NCI-H2196 treated with DMSO at 0.1 percent for 48 hours (cell line): ENCODE results near the gene BAIAP2L1.
"Not testable (repeated sequence)": the region's sequence is repeated elsewhere in the genome, so short reads cannot be mapped to it uniquely, and the experiment has no call there.

ENCODE experiments used
- DNase-seq: peaks from one replicate; lab custom pipeline; 2025; ENCODE audit not compliant: unreplicated experiment; lab: John Stamatoyannopoulos, UW

BAIAP2L1 gene

DNA sequence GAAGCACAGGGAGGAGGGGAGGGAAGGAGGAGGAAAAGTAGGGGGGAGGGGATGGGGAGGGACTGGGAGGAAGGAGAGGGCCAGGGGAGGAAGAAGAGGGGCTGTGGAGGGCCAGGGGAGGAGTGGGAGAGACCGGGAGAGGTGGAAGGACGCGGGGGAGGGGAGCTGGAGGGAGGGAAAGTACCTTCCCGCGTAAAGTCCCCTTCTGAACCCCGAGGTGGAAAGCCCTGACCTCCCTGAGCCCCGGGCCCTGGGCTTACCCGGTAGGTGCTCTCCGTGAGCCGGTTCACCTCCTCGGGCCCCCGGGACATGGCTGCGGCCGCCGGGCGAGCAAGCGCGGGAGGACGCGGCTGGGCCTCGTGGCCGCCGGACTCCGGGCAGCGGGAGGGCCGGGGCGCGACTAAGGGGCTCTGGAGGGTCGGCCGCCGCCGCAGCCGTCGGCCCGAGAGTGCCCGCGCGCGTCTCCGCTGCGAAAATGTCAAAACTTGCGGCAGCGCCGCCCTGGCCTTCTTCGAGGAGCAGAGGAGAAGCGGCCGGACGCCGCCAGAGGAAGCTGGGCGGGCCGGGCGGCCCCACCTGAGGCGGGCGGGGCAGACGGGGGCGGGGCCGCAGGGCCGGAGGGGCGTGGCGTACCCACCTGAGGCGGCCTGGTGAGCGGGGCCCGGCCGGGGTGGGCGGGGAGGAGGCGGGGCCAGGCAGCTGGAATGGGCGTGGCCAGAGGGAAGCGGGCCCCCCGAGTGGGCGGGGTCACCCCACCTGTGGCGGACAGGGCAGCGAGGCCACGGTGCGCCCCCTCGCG, at the start of gene BAIAP2L1:
BAIAP2L1 (minus strand) TSS at position 549 of the 799 bp plus-strand sequence; CDS start at position 311, 238 bp downstream.
- DNase-seq = peak; percentile 92

DNA sequence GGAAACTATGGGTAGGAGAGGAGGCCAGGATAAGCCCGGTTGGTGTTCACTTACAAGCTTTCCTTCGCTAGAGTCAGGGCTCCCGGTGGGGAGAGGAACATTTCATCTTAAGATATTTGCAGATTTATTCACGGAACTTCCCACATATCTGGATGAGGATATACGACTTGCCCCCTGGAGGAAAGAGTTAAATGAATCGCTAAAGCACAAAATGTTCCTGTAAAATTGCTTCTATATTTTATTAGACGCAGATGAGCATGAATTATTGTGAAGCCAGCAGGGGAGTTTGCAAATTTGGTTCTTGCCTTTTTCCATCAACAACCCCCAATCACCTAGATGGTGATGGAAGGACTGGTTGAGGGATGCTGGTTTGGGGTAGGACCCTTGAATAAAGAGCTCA, 47.9 kb upstream of the BAIAP2L1 start:
- no peak for DNase-seq

DNA sequence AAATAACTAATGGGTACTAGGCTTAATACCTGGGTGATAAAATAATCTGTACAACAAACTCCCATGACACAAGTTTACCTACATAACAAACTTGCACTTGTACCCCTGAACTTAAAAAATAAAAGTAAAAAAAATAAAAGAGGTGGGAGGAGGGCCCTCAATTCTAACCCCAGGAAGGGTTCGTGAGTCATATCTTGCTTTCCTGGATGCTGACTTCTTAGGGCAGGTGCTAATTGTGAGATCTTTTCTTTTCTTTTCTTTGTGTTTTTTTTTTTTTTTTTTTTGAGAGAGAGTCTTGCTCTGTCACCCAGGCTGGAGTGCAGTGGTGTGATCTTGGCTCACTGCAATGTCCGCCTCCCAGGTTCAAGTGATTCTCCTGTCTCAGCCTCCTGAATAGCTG, 40.1 kb upstream of the BAIAP2L1 start:
- DNase-seq = not testable (repeated sequence)

DNA sequence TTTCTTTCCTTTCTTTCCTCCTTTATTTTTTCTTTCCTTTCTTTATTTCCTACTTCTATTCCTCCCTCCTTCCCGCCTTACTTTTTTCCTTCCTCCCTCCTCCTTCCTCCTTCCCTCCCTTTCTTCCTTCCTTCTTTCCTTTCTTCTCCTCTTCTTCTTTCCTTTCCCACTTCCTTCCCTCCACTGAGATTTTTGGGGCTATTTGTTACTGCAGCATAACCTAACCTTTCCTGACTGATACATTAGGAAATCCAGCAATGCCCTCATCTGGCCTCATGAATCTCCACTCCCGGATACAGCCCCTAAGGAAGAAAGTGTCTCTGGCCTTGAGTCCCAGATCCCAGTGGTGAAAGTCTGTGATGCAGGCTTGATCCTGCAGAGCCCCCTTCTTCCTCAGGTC, 38.6 kb upstream of the BAIAP2L1 start:
- DNase-seq = no peak

DNA sequence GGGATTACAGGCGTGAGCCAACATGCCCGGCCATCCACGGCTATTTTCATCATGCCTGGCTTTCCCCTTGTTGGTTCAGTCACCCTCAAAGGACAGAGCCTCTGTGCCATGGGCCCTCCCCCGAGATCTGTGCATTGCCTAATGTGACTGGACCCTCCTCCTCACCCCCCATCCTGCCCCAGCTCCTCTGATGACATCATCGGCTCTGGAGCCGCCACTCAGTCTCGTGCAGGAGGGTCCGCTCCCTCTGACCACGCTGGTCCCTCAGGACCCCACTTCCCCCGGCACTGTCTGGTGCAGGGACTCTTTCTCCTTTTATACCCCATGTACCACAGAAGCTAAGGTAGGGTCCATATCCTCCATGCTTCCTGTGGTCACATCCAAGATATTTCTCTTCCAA, 33.2 kb upstream of the BAIAP2L1 start:
- no peak for DNase-seq

DNA sequence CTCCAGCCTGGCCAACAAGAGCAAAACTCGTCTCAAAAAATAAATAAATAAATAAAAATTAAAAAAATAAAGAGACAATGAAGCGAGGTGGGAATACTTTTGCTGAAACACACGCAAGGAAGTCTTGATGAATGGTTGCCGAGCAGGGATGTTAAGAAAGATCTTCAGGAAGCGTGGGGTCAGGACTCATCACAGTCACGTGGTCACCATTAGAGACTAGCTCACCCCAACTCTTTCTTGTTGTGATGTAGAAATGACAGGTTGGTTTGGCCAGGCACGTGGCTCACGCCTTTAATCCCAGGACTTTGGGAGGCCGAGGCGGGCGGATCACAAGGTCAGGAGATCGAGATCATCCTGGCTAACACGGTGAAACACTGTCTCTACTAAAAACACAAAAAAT, 28.9 kb upstream of the BAIAP2L1 start:
- no peak for DNase-seq

GRCh38 chr7:98423043-98423442, 22.2 kb upstream of the BAIAP2L1 start:
- no peak for DNase-seq

DNA sequence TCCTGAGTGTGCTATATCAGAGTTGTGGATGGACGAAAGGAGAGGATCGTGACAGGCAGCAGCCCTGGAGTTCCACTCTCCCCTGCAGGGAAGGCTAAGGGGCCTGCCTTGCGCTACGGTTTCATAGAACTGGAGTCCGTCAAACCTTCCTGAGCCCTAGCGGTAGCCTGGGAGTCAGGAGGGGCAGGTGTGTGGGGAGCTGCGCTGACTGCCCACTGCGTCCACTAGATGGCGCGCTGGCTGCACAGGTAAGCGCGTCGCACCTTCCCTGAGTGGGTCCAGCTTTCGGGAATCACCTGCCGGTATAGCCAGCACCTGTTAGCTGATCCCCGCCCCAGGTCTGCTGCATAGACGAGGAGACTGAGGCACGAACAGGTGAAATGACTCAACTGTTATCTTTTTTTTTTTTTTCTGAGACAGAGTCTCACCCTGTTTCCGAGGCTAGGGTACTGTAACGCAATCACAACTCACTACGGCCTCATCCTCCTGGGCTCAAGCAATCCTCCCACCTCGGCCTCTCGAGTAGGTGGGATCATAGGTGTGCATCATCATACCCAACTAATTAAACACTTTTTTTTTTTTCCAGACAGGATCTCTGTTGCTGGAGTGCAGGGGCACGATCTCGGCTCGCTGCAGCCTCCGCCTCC, 20.2 kb upstream of the BAIAP2L1 start:
- DNase-seq = peak; percentile 54

DNA sequence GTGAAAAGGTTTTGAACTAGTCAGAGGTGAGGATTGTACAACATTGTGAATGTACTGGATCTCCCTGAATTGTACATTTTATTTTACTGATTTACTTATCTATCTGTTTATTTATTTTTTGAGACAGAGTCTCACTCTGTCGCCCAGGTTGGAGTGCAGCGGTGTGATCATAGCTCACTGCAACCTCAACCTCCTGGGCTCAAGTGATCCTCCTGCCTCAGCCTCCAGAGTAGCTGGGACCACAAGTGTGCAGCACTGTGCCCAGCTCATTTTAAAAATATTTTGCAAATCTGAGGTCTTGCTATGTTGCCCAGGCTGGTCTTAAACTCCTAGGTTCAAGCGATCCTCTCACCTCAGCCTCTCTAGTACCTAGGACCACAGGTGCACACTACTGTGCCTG, 19.1 kb upstream of the BAIAP2L1 start:
- DNase-seq = not testable (repeated sequence)

GRCh38 chr7:98419316-98419691, 18.4 kb upstream of the BAIAP2L1 start:
- DNase-seq = not testable (repeated sequence)

DNA sequence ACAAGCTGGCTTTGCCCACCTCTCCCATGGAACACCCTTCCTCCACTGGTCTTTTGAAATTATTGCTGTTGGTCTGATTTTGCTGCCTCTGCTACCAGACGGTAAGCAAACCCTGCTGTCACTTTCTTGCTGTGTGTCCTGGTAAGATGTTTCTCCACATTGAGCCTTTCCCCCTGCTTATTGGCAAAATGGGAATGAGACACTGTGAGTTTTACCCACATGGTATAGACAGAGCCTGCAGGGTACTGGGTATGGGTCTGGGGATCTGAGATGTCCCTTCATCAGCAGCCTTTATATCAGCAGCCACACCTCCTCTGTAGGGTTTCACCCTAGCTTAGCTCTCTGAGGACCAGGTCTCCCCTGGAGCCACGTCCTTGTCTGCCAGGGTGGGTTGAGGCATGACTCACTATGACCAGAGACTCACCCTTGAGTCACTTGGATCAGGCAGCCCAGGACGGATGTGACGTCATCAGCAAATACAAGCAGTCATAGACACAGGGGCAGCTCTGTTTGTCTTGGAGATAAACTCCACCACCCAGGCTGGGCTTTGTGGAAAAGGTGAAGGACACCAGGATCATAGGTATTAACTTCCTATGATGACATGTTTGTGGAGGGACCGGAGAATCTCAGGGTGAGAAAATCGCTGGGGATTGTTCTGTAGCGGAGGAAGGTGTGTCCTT, 17.9 kb upstream of the BAIAP2L1 start:
- DNase-seq = no peak

DNA sequence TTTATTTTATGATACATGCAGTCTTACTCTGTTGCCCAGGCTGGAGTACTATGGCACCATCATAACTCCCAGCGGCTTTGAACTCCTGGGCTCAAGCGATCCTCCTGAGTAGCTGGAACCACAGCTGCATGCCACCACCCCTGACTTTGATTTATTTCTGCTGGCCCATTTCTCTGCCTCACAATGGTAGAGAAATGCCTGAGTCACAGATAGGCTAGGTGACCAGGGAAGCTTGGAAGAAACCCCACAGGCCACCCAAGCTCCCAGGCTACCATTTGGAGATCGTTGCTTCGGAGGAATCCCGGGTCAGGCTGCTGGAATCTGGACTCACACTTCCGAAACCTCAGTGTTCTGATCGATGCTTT, 17.4 kb upstream of the BAIAP2L1 start:
- no peak for DNase-seq

DNA sequence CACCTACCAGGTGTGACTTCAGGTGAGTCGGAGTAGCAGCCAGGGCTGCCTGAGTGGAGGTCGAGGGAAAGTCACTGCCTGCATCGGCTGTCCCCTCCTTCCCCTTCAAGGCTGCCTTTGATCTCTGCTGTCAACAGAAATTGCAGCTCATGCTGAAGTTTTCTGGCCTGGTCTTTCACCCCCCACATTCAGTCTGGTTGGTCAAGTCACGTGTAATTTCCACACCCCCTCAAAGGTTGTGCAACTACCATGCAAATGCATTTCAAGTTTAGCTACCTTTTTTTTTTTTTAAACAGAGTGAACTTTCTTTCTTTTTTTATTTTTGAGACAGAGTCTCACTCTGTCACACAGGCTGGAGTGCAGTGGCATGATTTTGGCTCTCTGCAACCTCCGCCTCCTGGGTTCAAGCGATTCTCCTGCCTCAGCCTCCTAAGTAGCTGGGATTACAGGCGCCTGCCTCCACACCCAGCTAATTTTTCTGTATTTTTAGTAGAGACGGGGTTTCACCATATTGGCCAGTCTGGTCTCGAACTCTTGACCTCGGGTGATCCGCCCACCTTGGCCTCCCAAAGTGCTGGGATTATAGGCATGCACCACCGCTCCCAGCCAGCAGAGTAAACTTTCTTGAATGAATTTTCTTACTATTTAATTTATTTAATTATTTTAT, 16.8 kb upstream of the BAIAP2L1 start:
- DNase-seq = not testable (repeated sequence)

GRCh38 chr7:98414205-98414900, 13.5 kb upstream of the BAIAP2L1 start:
- no peak for DNase-seq

- not testable (repeated sequence) for DNase-seq
These were observed 12.8 kb upstream of the BAIAP2L1 start for GRCh38 chr7:98413655-98414054.

GRCh38 chr7:98409843-98410242, 9.0 kb upstream of the BAIAP2L1 start:
- DNase-seq = no peak

- not testable (repeated sequence) for DNase-seq
These were observed 7.3 kb upstream of the BAIAP2L1 start for GRCh38 chr7:98408146-98408545.

DNA sequence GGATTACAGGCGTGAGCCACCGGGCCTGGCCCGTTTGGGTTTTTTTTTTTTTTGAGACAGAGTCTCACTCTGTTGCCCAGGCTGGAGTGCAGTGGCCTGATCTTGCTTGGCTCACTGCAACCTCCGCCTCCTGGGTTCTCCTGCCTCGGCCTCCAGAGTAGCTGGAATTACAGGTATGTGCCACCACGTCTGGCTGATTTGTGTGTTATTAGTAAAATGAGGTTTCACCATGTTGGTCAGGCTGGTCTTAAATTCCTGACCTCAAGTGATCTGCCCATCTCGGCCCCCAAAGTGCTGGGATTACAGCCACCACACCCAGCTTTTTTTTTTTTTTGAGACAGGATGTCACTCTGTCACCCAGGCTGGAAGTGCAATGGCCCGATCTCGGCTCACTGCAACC, 5.9 kb upstream of the BAIAP2L1 start:
- DNase-seq = no peak

GRCh38 chr7:98404840-98405239, 4.0 kb upstream of the BAIAP2L1 start:
- no peak for DNase-seq

DNA sequence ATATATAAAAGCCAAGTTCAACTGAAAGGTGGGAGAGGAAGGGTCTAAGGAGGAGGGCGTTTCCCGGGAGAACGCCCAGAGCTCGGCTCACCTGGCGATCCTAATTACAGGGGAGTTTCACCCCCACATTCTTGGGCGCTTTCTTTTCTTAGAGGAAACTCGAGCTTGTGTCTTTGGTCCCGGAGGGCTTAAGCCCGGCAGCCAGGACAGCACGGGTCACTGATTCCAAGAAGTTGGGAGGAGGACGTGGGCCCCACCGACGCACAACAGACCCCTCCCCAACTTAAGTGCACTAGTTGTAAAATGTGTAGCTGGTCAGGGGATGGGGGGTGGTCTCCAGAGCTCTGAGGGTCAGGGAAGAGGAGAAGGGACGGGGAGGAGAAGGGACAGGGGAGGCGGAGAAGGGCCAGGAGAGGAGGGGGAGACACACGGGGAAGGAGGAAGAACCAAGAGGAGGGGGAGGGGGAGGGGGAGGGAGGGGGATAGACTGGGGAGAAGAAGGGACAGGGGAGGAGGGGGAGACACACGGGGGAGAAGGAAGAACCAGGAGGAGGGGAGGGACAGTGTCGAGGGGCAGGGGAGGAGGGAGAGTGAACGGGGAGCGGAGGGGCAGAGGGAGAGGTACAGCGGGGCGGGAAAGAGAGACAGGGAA, 874 bp downstream of the BAIAP2L1 start:
- no peak for DNase-seq
